Sigmoid colon (tissue), 4 donors: ENCODE measurements around the gene FSTL3.

Experiments
- CTCF ChIP-seq, 4 experiments: fragments of 450-650 bp in 3 of 4; fragments of 200-600 bp in 1 of 4; IDR thresholded peaks; one replicate each; pipeline ENCODE4 v1.5.1; 2016 to 2019; ENCODE audit warnings: antibody characterized with exemption in 4 of 4, mild to moderate bottlenecking in 3 of 4, moderate library complexity in 2 of 4
- EP300 ChIP-seq, 4 donors: sonication (generic); formaldehyde crosslinking; IDR thresholded peaks; one replicate each; pipeline ENCODE4 v1.6.1; 2017; ENCODE audit warnings: antibody characterized with exemption in 4 of 4
- POLR2A ChIP-seq, 2 donors: fragments of 450-650 bp; IDR thresholded peaks; one replicate each; pipeline ENCODE4 v1.6.1; 2016; ENCODE audit warnings: antibody characterized with exemption in 2 of 2, mild to moderate bottlenecking in 2 of 2, moderate library complexity in 2 of 2
- POLR2AphosphoS5 ChIP-seq, 4 donors: sonication (generic); formaldehyde crosslinking; IDR thresholded peaks; one replicate each; pipeline ENCODE4 v1.6.1; 2017; ENCODE audit warnings: antibody characterized with exemption in 4 of 4

DNA sequence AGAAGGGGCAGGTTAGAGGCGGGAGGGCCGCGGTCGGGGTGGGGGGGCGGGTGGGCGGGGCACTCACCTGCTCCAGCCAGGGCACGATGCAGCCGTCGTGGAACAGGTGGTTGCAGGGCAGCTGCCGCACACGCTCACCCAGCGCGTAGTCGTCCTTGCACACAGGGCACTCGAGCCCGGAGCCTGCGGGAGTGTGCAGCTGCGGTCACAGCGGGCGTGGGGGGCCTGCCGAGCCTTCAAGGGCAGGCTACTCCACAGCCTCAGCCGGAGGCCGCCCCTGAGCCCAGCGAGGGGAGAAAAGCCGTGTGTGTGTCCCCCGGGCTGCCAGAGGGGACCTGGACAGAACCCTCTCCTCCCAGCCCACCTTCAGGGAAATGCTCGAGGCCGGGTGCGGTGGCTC is 27.9 kb upstream of the FSTL3 start:
- TF ChIP-seq CTCF (IDR thresholded peaks at IDR 0.05) (no peak), POLR2A (IDR thresholded peaks at IDR 0.05) (no peak), POLR2AphosphoS5 (IDR thresholded peaks at IDR 0.05) (no peak), EP300 (IDR thresholded peaks at IDR 0.05) (no peak)
